Spinal cord (tissue), 10 donors: Measurements from ENCODE around the gene PCMT1. TPM values are rescaled to one million over a fixed set of nuclear protein-coding genes. Genes with fewer than 3 reads are reported as not detected.
"Not testable (repeated sequence)": the region's sequence is repeated elsewhere in the genome, so short reads cannot be mapped to it uniquely, and the experiment has no call there.

Experiments
- DNase-seq, 6 donors: peaks; one replicate each; pipeline versions ENCODE4 v3.0.0 to v3.0.0-alpha.2; 2013 to 2015; ENCODE audit warnings: low spot score in 6 of 6, low read depth in 4 of 6
- H3K27ac ChIP-seq: one replicate; pipeline ENCODE4 v1.5.1; 2013; ENCODE audit warnings: low read depth, low read length, control low read depth
- H3K27me3 ChIP-seq: one replicate; pipeline ENCODE4 v1.6.1; 2013; ENCODE audit warnings: low read length; ENCODE audit not compliant: control insufficient read depth, insufficient read depth
- H3K36me3 ChIP-seq: one replicate; pipeline ENCODE4 v1.6.1; 2013; ENCODE audit warnings: low read length; ENCODE audit not compliant: control insufficient read depth, insufficient read depth
- H3K4me1 ChIP-seq: one replicate; pipeline ENCODE4 v1.6.1; 2013; ENCODE audit warnings: low read length; ENCODE audit not compliant: control insufficient read depth, insufficient read depth
- H3K4me3 ChIP-seq: one replicate; pipeline ENCODE4 v1.5.1; 2013; ENCODE audit warnings: low read depth, low read length, control low read depth
- H3K9me3 ChIP-seq: one replicate; pipeline ENCODE4 v1.6.1; 2013; ENCODE audit warnings: low read length; ENCODE audit not compliant: control insufficient read depth, insufficient read depth
- WGBS: methylation state at CpG from one replicate; pipeline ENCODE4 v1.1.5; 2013; ENCODE audit warnings: missing lambda C conversion rate; ENCODE audit not compliant: insufficient coverage; 5-methylcytosine and 5-hydroxymethylcytosine counted together
- polyA plus RNA-seq, 2 donors: library from polyadenylated mRNA; unstranded; fragments of 120-200 nt; gene quantifications; one replicate each; pipeline ENCODE4 v1.2.1, GENCODE V29; 2013; ENCODE audit not compliant: insufficient read length in 2 of 2
- total RNA-seq, 2 donors: library from RNA; depleted of rRNA in 1 of 2; stranded (reverse); fragments of 120-200 nt in 1 of 2; fragments of >200 nt in 1 of 2; gene quantifications; one replicate each; pipeline versions ENCODE4 v1.2.3 to v1.2.4, GENCODE V29; 2013 to 2014
- donor health status: healthy.

PCMT1 gene
- total and polyA plus RNA-seq, 4 donors: 84.4 to 173 (median 159) TPM

DNA sequence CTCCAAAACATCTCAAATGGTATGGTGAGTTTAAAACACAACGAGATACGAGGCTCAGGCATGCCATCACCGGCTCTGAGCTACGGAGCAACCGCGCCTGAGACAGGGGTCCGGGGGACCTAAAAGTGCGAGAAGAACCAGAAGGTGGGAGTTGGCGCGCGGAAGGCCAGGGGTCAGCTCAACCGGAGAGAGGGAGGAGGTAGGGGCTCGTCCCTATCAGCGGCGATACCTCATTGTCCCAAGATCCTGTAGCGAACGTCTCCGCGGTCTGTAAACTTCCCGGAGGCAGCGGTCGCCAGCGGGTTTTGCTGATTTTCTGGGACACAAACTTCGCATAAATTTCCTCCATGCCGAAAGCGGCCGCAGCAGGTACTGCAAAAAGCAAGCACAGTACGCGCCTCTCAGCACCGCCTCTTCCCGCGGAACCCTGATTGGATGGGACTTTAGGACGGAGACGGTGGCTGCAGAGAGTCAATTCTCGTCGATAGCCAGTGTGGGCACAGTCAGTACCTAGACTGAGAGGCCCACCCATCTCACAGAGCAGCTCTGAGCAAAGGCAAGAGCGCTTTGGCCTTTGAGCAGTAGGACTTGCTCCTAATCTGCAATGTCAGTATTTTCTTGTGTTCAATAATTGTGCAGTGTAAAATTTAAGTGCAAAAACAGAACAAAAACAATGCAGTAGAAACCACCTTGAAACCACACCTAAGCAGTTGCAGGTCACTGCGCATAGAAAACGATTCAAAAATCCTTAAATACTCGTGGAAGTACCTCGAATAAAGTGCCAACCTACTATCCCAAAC is 3.2 kb upstream of the PCMT1 start, which contains the start of gene NUP43:
TSS of gene NUP43 (minus strand) at position 383 of the 800 bp plus-strand sequence. CDS start at position 349, 34 bp downstream.
- Histone ChIP-seq H3K4me1 (peaks cover 23% of the 10 kb centered on the region), H3K9me3 (no peaks in the 10 kb centered on the region), H3K36me3 (peaks cover 15% of the 10 kb centered on the region), H3K27me3 (no peaks in the 10 kb centered on the region), H3K27ac (peak within 1 kb of the TSS; percentile 76), H3K4me3 (peak within 1 kb of the TSS; percentile 96)
- 7% methylated on average over 40 of the region's 41 CpGs for WGBS
- peak; percentile 94 to 99 (median 97) for DNase-seq

DNA sequence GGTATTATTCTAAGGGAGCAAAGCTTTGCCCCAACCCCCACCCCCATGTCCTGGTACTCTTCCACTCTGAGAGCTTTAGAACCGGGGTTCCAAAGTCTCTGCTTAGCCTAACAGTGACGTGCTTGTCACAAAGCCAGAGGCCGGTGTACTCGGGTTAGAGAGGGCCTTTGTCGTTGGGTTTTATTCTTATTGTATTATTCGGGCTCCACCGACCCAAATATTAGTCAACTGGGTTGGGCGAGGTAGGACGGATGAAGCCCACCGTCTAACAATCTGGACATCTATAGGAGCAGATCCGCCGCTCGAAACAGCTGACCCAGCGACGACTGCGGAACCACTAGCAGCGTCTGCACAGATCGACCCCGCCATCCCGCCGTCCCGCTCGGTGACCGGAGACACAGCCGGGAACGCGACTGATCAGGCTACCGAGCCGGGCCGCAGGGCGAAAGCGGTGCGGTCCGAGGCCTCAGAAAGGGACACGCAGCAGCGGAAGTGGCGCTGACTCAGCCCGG is 403 bp upstream of the PCMT1 start:
- peak overlapping the region; percentile 83 for H3K27ac ChIP-seq
- not testable (repeated sequence) for H3K36me3 ChIP-seq, H3K27me3 ChIP-seq, H3K9me3 ChIP-seq, DNase-seq
- WGBS: under 1% methylated on average over 23 of the region's 38 CpGs
- H3K4me1 ChIP-seq: peaks cover 28% of the 10 kb centered on the region
- H3K4me3 ChIP-seq: peak overlapping the region; percentile 100

DNA sequence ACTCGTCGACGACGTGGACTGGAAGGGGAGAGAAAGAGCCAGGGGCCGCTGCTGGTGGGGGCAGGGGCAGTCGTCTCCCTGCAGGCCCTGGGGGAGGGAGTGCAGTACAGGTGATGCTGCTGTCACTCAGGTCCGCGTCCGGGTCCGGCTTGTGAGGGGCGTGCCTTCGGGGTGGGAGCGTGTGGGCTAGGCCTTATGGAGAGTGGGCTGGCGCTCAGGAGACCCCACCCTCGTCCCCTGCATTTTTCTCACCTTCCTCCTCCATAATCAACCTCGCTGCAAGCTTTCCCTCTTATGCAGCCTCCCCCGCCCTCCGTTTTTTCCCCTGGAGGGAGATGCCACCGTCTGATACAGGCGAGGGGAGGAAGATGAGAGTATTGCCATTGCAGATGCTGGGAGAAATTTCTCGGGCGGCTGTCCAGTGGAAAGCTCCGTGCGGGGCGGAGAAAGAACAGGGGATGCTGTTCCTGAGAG is 632 bp downstream of the PCMT1 start:
- H3K27me3 ChIP-seq: no peaks in the 10 kb centered on the region
- H3K9me3 ChIP-seq: no peaks in the 10 kb centered on the region
- H3K4me3 ChIP-seq: peak overlapping the region; percentile 100
- DNase-seq: peak in 5 of 6 donors; percentile 8 to 83 (median 21)
- H3K4me1 ChIP-seq: peaks cover 25% of the 10 kb centered on the region
- no peaks in the 10 kb centered on the region for H3K36me3 ChIP-seq
- H3K27ac ChIP-seq: peak overlapping the region; percentile 90
- 1% methylated on average over 16 of the region's 25 CpGs for WGBS

DNA sequence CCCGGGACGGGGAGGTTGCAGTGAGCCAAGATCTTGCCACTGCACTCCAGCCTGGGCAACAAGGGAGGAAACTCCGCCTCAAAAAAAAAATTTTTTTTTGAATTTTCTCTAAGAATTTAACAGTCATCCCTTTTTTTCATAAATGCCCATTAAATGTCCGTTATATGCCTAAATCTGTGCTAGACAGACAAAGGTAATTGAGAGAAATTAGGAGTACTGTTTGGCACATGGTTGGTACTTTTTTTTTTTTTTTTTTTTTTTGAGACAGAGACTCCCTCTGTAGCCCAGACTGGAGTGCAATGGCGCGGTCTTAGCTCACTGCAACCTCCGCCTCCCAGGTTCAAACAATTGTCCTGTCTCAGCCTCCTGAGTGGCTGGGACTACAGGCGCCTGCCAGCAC is 1.7 kb downstream of the PCMT1 start:
- 91% methylated on average over 3 of the region's 8 CpGs for WGBS
- Histone ChIP-seq H3K36me3 (peaks cover under 1% of the 10 kb centered on the region), H3K27me3 (no peaks in the 10 kb centered on the region), H3K4me3 (no peak overlapping the region), H3K9me3 (no peaks in the 10 kb centered on the region), H3K27ac (no peak overlapping the region), H3K4me1 (peaks cover 24% of the 10 kb centered on the region)
- no peak for DNase-seq

DNA sequence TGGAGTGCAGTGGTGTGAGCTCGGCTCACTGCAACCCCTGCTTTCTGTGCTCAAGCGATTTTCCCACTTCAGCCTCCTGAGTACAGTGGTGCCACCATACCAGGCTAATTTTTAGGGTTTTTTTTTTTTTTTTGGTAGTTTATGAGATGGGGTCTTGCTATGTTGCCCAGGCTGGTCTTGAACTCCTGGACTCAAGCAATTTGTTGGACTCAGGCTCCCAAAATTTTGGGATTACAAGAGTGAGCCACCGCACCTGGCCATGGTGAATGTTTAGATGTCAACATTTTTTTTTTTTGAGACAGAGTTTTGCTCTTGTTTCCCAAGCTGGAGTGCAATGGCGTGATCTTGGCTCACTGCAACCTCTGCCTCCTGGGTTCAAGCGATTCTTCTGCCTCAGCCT is 2.4 kb downstream of the PCMT1 start:
- peaks cover 20% of the 10 kb centered on the region for H3K4me1 ChIP-seq
- H3K36me3 ChIP-seq, H3K27ac ChIP-seq, DNase-seq, H3K27me3 ChIP-seq, H3K4me3 ChIP-seq, H3K9me3 ChIP-seq: not testable (repeated sequence)
- WGBS: 100% methylated on average over 3 of the region's 5 CpGs

DNA sequence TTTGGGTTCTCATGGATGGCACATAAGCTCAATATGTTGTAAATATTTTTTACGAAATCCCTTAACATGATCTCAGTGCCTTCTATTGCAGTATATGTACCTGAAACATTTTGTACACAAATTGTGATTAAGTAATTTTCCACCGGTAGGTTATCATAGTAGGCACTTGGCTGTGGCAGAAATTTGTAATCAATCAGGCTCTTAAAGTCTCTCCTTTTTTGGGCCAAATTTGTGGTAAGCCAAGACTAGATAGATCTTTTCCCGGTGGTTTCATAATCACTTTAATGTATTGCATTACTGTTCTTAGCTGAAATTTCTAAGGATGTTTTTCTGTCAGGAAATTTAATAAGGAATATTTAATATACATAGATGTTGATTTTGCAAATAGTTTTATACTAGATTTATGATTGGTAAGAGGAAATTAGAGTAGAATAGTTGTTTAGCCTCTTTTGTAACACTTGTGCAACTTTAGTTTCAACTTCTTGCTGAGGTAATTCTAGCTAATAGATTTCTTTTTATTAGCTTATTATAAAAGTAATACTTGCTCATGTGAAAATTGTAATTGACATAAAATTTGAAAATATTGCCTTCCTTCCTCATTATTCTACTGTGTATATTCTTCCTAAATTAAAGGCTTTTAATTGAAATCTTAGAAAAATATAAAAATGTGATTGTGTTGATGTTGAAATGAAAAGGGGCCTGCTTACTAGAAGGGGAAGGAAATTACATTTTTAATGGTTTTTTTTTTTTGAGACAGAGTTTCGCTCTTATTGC is 3.2 kb downstream of the PCMT1 start:
- Histone ChIP-seq H3K4me1 (peaks cover 20% of the 10 kb centered on the region), H3K27me3 (no peaks in the 10 kb centered on the region)
- WGBS: no CpG with 5 or more reads among the region's 4 CpGs

DNA sequence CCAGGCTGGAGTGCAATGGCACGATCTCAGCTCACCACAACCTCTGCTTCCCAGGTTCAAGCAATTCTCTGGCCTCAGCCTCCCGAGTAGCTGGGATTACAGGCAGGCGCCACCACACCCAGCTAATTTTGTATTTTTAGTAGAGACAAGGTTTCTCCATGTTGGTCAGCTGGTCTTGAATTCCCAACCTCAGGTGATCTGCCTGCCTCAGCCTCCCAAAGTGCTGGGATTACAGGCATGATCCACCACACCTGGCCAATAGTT is 3.8 kb downstream of the PCMT1 start:
- 100% methylated on average over 1 of the region's 3 CpGs for WGBS
- H3K4me3 ChIP-seq, H3K27me3 ChIP-seq, H3K27ac ChIP-seq, DNase-seq, H3K9me3 ChIP-seq, H3K36me3 ChIP-seq: not testable (repeated sequence)
- peaks cover 20% of the 10 kb centered on the region for H3K4me1 ChIP-seq

More for the DNA sequence above, 3.2 kb downstream of the PCMT1 start:
- Histone ChIP-seq H3K4me3 (no peak overlapping the region), H3K9me3 (no peaks in the 10 kb centered on the region), H3K27ac (no peak overlapping the region), H3K36me3 (peaks cover 3% of the 10 kb centered on the region)
- no peak for DNase-seq

DNA sequence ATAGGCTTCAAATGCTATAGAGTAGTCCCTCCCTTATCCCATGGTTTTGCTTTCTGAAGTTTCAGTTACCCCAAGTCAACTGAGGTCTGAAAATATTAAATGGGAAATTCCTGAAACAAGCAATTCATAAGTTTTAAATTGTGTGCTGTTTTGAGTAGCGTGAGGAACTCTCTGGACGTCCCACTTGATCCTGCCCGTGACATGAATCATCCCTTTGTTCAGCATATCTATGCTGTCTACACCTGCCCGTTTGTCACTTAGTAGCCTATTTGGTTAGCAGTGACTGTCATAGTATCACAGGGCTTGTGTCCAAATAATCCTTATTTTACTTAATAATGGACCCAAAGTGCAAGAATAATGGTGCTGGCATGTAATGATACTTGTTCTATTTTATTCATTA is 5.0 kb downstream of the PCMT1 start:
- peaks cover 6% of the 10 kb centered on the region for H3K36me3 ChIP-seq
- H3K4me1 ChIP-seq: peaks cover 20% of the 10 kb centered on the region
- no peak for DNase-seq
- no peaks in the 10 kb centered on the region for H3K9me3 ChIP-seq
- H3K27ac ChIP-seq: no peak overlapping the region
- no peaks in the 10 kb centered on the region for H3K27me3 ChIP-seq
- no peak overlapping the region for H3K4me3 ChIP-seq
- WGBS: no CpG with 5 or more reads among the region's 4 CpGs

DNA sequence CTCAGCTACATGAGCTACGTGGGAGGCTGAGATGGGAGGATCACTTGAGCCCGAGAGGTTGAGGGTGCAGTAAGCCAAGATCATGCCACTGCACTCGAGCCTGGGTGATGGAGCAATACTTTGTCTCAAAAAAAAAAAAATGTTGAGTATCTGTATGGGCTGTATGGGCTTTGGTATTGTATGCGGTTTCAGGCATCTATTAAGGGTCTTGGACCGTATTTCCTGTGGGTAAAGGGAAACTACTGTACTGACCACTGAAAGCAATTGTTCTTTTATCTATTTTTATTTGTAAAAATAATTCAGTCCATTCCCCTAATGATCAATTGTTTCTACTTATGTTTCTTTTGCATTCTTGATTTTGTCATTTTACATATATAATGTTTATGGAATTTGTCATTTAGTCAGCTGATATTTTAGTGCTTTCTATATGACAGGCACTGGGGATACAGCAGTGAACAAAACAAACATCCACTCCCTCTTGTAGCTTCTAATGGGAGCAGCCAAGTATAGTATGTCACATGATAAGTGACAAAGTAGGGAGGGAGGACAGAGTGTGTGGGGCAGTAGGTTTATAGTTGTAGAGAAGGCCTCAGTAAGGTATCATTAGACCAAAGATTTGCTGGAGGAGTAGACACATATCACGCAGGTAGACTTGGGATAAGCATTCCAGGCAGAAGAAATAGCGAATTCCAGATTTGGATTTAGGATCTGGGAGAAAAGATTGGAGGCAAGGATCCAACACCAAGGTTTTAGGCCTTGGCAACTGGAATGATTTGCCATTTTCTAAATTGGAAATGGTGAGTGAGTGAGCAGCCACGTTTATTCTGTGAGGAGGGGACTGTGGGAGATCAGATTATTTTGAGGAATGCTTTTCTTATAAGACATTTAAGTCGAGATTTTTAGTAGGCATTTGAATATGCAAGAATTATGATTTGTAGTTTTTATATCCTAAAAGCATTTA is 6.0 kb downstream of the PCMT1 start:
- Histone ChIP-seq H3K9me3 (no peaks in the 10 kb centered on the region), H3K4me1 (peaks cover 13% of the 10 kb centered on the region), H3K36me3 (peaks cover 8% of the 10 kb centered on the region), H3K4me3 (no peak overlapping the region), H3K27ac (no peak overlapping the region), H3K27me3 (no peaks in the 10 kb centered on the region)
- WGBS: 90% methylated on average over 5 of the region's 9 CpGs
- no peak for DNase-seq
